ENCODE results near the gene UBE3C.
"Not testable (repeated sequence)": the region's sequence is repeated elsewhere in the genome, so short reads cannot be mapped to it uniquely, and the experiment has no call there.

Gene UBE3C

DNA sequence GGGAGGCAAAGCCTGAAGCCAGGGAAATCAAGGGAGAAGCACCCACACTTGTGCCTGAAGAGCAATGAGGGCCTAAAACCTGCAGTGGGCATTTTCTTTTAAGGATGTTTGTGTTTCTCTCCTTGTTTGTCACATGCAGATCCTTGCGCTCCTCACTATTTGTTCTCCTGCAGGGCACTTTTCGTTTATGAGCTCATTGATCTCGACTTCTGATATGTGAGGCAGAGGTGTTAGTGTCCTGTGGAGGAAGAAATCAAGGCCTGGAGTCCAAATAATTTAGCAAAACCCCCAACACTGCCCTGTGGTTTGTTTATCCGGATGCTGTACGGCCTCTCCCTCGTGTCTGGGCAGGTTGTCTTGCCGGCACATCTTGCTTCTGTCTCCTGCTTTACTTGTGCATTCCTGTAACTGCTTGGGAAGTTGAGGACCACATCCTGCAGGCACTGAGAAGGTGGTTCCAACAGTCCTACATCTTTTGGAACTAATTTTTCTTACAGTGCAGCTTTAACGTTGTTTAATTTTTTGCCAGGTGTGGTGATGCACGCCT lies 13.7 kb downstream of the UBE3C start:
- Histone ChIP-seq H2AFZ (ENCODE audit: low read length) (no peak overlapping the region), H3K4me2 (ENCODE audit: low read depth, low read length) (no peak overlapping the region), H3K9ac (ENCODE audit: low read length) (no peak overlapping the region), H4K20me1 (ENCODE audit: insufficient read depth, low read length) (peaks cover 93% of the 10 kb centered on the region), H3K27ac (ENCODE audit: low read length) (no peak overlapping the region), H3F3A (ENCODE audit: insufficient read depth, low read length) (no peaks in the 10 kb centered on the region), H3K36me3 (replicated peaks; ENCODE audit: insufficient read depth, low read length) (peaks cover 3% of the 10 kb centered on the region; the same call in 1 of the 2 replicates), H3K4me3 (ENCODE audit: low read length) (no peak overlapping the region), H3K9me3 (replicated peaks; ENCODE audit: insufficient read depth, low read length) (no peaks in the 10 kb centered on the region), H3K9me2 (replicated peaks; ENCODE audit: insufficient read depth, low read length) (no peaks in the 10 kb centered on the region), H3K79me2 (ENCODE audit: low read length) (peaks cover 100% of the 10 kb centered on the region), H3K4me1 (ENCODE audit: low read length) (peaks cover 3% of the 10 kb centered on the region), H3K27me3 (replicated peaks; ENCODE audit: insufficient read depth, low read length) (no peaks in the 10 kb centered on the region)
- no peak for DNase-seq
- TF ChIP-seq EZH2 (optimal IDR thresholded peaks at IDR 0.05; ENCODE audit: low read depth, low read length) = no peak

DNA sequence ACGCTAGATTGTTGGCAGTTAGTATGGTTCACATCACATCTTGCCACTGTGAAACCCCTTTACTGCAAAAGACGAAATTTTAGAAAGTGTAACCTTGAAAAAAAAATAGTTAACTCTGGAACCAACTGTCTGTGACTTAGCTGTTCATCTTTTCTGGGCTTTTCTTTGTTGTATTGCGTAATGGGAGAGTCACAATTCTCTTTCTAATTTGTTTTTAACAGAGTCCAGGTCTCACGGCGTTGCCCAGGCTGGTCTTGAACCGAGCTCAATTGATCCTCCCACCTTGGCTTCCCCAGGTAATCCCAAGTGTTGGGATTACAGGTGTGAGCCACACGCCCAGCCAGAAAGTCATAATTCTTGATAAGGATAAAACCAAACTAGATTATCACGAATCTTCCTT lies 14.5 kb downstream of the UBE3C start:
- H3K4me2 ChIP-seq (ENCODE audit: low read depth, low read length) = no peak overlapping the region
- no peaks in the 10 kb centered on the region for H3K9me2 ChIP-seq (replicated peaks; ENCODE audit: insufficient read depth, low read length)
- H2AFZ ChIP-seq (ENCODE audit: low read length) = no peak overlapping the region
- no peaks in the 10 kb centered on the region for H3K4me1 ChIP-seq (ENCODE audit: low read length)
- 0 out of 2 replicates have a peak, but pooled peaks cover 4% of the 10 kb centered on the region for H3K36me3 ChIP-seq (replicated peaks; ENCODE audit: insufficient read depth, low read length)
- peaks cover 100% of the 10 kb centered on the region for H3K79me2 ChIP-seq (ENCODE audit: low read length)
- peaks cover 89% of the 10 kb centered on the region for H4K20me1 ChIP-seq (ENCODE audit: insufficient read depth, low read length)
- TF ChIP-seq, protein P1, sequence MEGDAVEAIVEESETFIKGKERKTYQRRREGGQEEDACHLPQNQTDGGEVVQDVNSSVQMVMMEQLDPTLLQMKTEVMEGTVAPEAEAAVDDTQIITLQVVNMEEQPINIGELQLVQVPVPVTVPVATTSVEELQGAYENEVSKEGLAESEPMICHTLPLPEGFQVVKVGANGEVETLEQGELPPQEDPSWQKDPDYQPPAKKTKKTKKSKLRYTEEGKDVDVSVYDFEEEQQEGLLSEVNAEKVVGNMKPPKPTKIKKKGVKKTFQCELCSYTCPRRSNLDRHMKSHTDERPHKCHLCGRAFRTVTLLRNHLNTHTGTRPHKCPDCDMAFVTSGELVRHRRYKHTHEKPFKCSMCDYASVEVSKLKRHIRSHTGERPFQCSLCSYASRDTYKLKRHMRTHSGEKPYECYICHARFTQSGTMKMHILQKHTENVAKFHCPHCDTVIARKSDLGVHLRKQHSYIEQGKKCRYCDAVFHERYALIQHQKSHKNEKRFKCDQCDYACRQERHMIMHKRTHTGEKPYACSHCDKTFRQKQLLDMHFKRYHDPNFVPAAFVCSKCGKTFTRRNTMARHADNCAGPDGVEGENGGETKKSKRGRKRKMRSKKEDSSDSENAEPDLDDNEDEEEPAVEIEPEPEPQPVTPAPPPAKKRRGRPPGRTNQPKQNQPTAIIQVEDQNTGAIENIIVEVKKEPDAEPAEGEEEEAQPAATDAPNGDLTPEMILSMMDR (IDR thresholded peaks at IDR 0.05; ENCODE audit: low read length) = no peak
- TF ChIP-seq EZH2phosphoT487 (IDR thresholded peaks at IDR 0.05; ENCODE audit: low read length) = no peak
- no peak for TF ChIP-seq EZH2 (optimal IDR thresholded peaks at IDR 0.05; ENCODE audit: low read depth, low read length)
- DNase-seq = no peak
- H3K27ac ChIP-seq (ENCODE audit: low read length) = no peak overlapping the region
- no peak overlapping the region for H3K4me3 ChIP-seq (ENCODE audit: low read length)
- H3K9me3 ChIP-seq (replicated peaks; ENCODE audit: insufficient read depth, low read length) = no peaks in the 10 kb centered on the region
- H3F3A ChIP-seq (ENCODE audit: insufficient read depth, low read length) = no peaks in the 10 kb centered on the region
- no peaks in the 10 kb centered on the region for H3K27me3 ChIP-seq (replicated peaks; ENCODE audit: insufficient read depth, low read length)
- H3K9ac ChIP-seq (ENCODE audit: low read length) = no peak overlapping the region

DNA sequence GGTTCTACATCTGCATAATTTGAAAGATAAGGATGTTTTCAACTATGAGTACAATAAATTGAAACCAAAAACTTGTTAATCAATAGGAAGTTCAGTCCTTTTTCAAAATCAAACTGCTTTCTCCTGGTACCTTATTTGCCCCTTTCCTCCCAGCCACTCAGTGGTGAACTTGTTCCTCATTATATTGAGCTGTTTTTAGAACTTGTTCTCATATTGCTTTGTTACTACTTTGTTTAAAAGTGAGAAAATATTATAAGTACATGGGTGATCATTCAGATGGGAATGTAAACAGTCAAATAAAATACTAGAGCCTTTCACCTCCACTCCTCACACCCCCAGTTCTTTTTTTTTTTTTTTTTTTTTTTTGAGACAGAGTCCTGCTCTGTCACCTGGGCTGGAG lies 17.2 kb downstream of the UBE3C start:
- no peak for DNase-seq
- no peak overlapping the region for H3K4me2 ChIP-seq (ENCODE audit: low read depth, low read length)
- no peaks in the 10 kb centered on the region for H3F3A ChIP-seq (ENCODE audit: insufficient read depth, low read length)
- no peak for TF ChIP-seq EZH2 (optimal IDR thresholded peaks at IDR 0.05; ENCODE audit: low read depth, low read length)
- TF ChIP-seq, protein P1 (IDR thresholded peaks at IDR 0.05; ENCODE audit: low read length) = no peak
- no peaks in the 10 kb centered on the region for H3K9me2 ChIP-seq (replicated peaks; ENCODE audit: insufficient read depth, low read length)
- H4K20me1 ChIP-seq (ENCODE audit: insufficient read depth, low read length) = peaks cover 80% of the 10 kb centered on the region
- H2AFZ ChIP-seq (ENCODE audit: low read length) = no peak overlapping the region
- H3K79me2 ChIP-seq (ENCODE audit: low read length) = peaks cover 100% of the 10 kb centered on the region
- no peaks in the 10 kb centered on the region for H3K9me3 ChIP-seq (replicated peaks; ENCODE audit: insufficient read depth, low read length)
- H3K27me3 ChIP-seq (replicated peaks; ENCODE audit: insufficient read depth, low read length) = no peaks in the 10 kb centered on the region
- no peaks in the 10 kb centered on the region for H3K4me1 ChIP-seq (ENCODE audit: low read length)
- no peak overlapping the region for H3K9ac ChIP-seq (ENCODE audit: low read length)
- no peak overlapping the region for H3K4me3 ChIP-seq (ENCODE audit: low read length)
- 0 out of 2 replicates have a peak, but pooled peaks cover 9% of the 10 kb centered on the region for H3K36me3 ChIP-seq (replicated peaks; ENCODE audit: insufficient read depth, low read length)
- no peak overlapping the region for H3K27ac ChIP-seq (ENCODE audit: low read length)

DNA sequence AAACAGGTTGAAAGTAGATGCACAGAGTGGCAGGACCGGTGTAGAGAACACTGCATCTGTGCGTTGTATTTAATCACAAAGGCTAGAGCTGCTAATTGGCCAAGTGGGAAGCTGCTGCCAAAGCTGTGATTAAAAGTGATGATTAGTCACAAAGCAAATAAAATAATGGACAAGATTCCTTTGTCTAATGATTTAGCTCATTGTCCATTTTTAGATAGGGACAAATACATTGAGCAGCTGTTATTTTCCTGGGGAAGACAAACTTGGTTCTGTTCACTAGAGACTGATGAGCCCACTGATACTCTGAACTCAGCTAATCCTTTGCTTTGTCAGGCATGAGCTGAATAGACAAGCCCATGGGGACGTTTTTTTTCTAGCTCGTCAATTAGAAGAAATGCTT lies 19.7 kb downstream of the UBE3C start:
- H3K27ac ChIP-seq (ENCODE audit: low read length) = no peak overlapping the region
- no peak overlapping the region for H3K4me2 ChIP-seq (ENCODE audit: low read depth, low read length)
- no peak overlapping the region for H3K9ac ChIP-seq (ENCODE audit: low read length)

DNA sequence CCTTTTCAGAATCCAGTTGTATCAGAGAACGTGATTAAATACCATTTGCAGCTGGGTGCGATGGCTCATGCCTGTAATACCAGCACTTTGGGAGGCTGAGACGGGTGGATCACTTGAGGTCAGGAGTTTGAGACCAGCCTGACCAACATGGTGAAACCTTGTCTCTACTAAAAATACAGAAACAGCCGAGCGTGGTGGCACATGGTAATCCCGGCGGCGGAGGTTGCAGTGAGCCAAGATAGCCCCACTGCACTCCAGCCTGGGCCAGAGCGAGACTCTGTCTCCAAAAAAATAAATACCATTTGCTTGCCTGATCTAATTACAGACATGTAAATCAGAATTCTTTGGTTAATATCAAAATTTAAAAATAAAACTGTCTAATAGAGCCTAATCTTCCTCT lies 20.8 kb downstream of the UBE3C start:
- not testable (repeated sequence) for H3K27me3 ChIP-seq (replicated peaks; ENCODE audit: insufficient read depth, low read length); H3K27ac ChIP-seq (ENCODE audit: low read length); H3K9me2 ChIP-seq (replicated peaks; ENCODE audit: insufficient read depth, low read length); H2AFZ ChIP-seq (ENCODE audit: low read length); H3K9ac ChIP-seq (ENCODE audit: low read length); H3K4me1 ChIP-seq (ENCODE audit: low read length); DNase-seq; H3K9me3 ChIP-seq (replicated peaks; ENCODE audit: insufficient read depth, low read length); H3K4me3 ChIP-seq (ENCODE audit: low read length); H3K4me2 ChIP-seq (ENCODE audit: low read depth, low read length); H3F3A ChIP-seq (ENCODE audit: insufficient read depth, low read length); H3K36me3 ChIP-seq (replicated peaks; ENCODE audit: insufficient read depth, low read length)
- peaks cover 68% of the 10 kb centered on the region for H4K20me1 ChIP-seq (ENCODE audit: insufficient read depth, low read length)
- peaks cover 99% of the 10 kb centered on the region for H3K79me2 ChIP-seq (ENCODE audit: low read length)

More for the DNA sequence above, 19.7 kb downstream of the UBE3C start:
- Histone ChIP-seq H4K20me1 (ENCODE audit: insufficient read depth, low read length) (peaks cover 69% of the 10 kb centered on the region), H3K9me3 (replicated peaks; ENCODE audit: insufficient read depth, low read length) (no peaks in the 10 kb centered on the region), H3K79me2 (ENCODE audit: low read length) (peaks cover 99% of the 10 kb centered on the region), H3F3A (ENCODE audit: insufficient read depth, low read length) (no peaks in the 10 kb centered on the region), H3K36me3 (replicated peaks; ENCODE audit: insufficient read depth, low read length) (0 out of 2 replicates have a peak, but pooled peaks cover 10% of the 10 kb centered on the region), H3K27me3 (replicated peaks; ENCODE audit: insufficient read depth, low read length) (no peaks in the 10 kb centered on the region), H3K9me2 (replicated peaks; ENCODE audit: insufficient read depth, low read length) (no peaks in the 10 kb centered on the region), H2AFZ (ENCODE audit: low read length) (no peak overlapping the region), H3K4me3 (ENCODE audit: low read length) (no peak overlapping the region), H3K4me1 (ENCODE audit: low read length) (no peaks in the 10 kb centered on the region)
- TF ChIP-seq EZH2 (optimal IDR thresholded peaks at IDR 0.05; ENCODE audit: low read depth, low read length) (no peak), EZH2phosphoT487 (IDR thresholded peaks at IDR 0.05; ENCODE audit: low read length) (no peak)
- TF ChIP-seq, protein P1 (IDR thresholded peaks at IDR 0.05; ENCODE audit: low read length) = no peak
- no peak for DNase-seq

Data from MM.1S (cell line).